ENCODE results near the gene TAL1.

The TAL1 gene

GRCh38 chr1:47231301-47232186, 481 bp downstream of the TAL1 start:
- Histone ChIP-seq H3K27ac (ENCODE audit: low read depth, low read length, poor library complexity, severe bottlenecking) (no peak overlapping the region), H3K27me3 (ENCODE audit: insufficient read depth, low read length) (no peaks in the 10 kb centered on the region; the same call in 1 of the 2 replicates), H3K9ac (ENCODE audit: low read length) (no peak overlapping the region), H3K9me3 (ENCODE audit: low read length) (no peaks in the 10 kb centered on the region), H3F3A (ENCODE audit: insufficient read depth, low read length) (no peaks in the 10 kb centered on the region), H3K4me1 (ENCODE audit: insufficient read depth, low read length, severe bottlenecking) (no peaks in the 10 kb centered on the region), H3K9me2 (ENCODE audit: low read depth, low read length) (no peaks in the 10 kb centered on the region), H3K4me2 (ENCODE audit: low read length) (no peak overlapping the region), H2AFZ (ENCODE audit: low read length) (no peak overlapping the region), H4K20me1 (ENCODE audit: insufficient read depth, low read length) (no peaks in the 10 kb centered on the region), H3K4me3 (ENCODE audit: low read depth, low read length, poor library complexity, severe bottlenecking) (no peak overlapping the region), H3K79me2 (ENCODE audit: insufficient read depth, low read length) (no peaks in the 10 kb centered on the region), H3K36me3 (ENCODE audit: insufficient read depth, low read length) (no peaks in the 10 kb centered on the region)
- TF ChIP-seq CTCF (IDR thresholded peaks at IDR 0.05; ENCODE audit: low read length), result no peak
- TF ChIP-seq EZH2 (IDR thresholded peaks at IDR 0.05; ENCODE audit: borderline replicate concordance, low read length), result no peak

GRCh38 chr1:47230692-47231300, 1.2 kb downstream of the TAL1 start:
- Histone ChIP-seq H3K4me3 (ENCODE audit: low read depth, low read length, poor library complexity, severe bottlenecking) (no peak overlapping the region), H3K4me2 (ENCODE audit: low read length) (no peak overlapping the region), H3K36me3 (ENCODE audit: insufficient read depth, low read length) (no peaks in the 10 kb centered on the region), H3K9ac (ENCODE audit: low read length) (no peak overlapping the region), H3K27ac (ENCODE audit: low read depth, low read length, poor library complexity, severe bottlenecking) (no peak overlapping the region), H2AFZ (ENCODE audit: low read length) (no peak overlapping the region), H3K9me2 (ENCODE audit: low read depth, low read length) (no peaks in the 10 kb centered on the region), H3K79me2 (ENCODE audit: insufficient read depth, low read length) (no peaks in the 10 kb centered on the region), H4K20me1 (ENCODE audit: insufficient read depth, low read length) (no peaks in the 10 kb centered on the region), H3K4me1 (ENCODE audit: insufficient read depth, low read length, severe bottlenecking) (no peaks in the 10 kb centered on the region), H3F3A (ENCODE audit: insufficient read depth, low read length) (no peaks in the 10 kb centered on the region), H3K9me3 (ENCODE audit: low read length) (no peaks in the 10 kb centered on the region), H3K27me3 (ENCODE audit: insufficient read depth, low read length) (no peaks in the 10 kb centered on the region; the same call in 1 of the 2 replicates)
- TF ChIP-seq CTCF (IDR thresholded peaks at IDR 0.05; ENCODE audit: low read length) (no peak), EZH2 (IDR thresholded peaks at IDR 0.05; ENCODE audit: borderline replicate concordance, low read length) (no peak)

DNA sequence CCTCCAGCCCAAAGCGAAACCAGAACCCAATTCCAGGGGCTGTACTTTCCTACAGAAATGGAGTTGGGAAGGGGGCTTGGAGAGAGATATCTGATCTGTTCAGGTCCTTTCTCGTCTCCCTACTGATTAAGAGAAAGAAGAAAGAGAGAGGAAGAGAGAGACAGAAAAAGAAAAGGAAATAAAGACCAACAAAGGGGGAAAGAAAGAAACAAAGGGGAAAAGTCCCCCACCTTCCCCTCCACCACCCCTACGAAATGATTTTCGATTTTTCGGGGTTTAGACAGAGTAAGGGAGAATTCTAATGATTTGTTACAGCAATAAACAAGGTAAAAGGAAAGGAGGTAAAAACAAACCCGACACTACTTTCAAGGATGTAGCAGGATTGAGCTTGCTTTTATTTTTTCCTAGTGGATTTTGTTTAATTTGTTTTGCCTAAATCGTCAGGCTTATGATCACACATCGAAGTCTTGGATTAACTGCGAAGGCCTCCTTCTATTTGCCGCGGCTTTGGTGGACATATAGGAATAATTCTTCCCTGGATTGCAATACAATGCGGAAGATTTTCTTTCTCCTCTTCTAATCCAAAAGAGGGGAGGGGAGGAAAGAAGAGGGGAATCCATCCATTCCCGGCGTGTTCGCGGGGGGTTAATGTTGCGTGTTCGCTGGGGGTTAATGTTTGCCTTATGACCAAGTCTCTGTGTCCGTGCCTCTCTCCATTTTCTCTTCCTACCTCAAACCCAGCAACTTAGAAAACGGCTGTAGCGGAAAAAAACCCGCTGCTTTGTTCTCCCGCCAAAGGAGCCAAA, 1.9 kb downstream of the TAL1 start:
- no peaks in the 10 kb centered on the region for H3K79me2 ChIP-seq (ENCODE audit: insufficient read depth, low read length)
- H3K4me3 ChIP-seq (ENCODE audit: low read depth, low read length, poor library complexity, severe bottlenecking), result no peak overlapping the region
- no peaks in the 10 kb centered on the region for H3F3A ChIP-seq (ENCODE audit: insufficient read depth, low read length)
- no peak for TF ChIP-seq EZH2 (IDR thresholded peaks at IDR 0.05; ENCODE audit: borderline replicate concordance, low read length)
- TF ChIP-seq CTCF (IDR thresholded peaks at IDR 0.05; ENCODE audit: low read length), result no peak
- no peak overlapping the region for H3K9ac ChIP-seq (ENCODE audit: low read length)
- H3K4me1 ChIP-seq (ENCODE audit: insufficient read depth, low read length, severe bottlenecking), result no peaks in the 10 kb centered on the region
- H3K9me2 ChIP-seq (ENCODE audit: low read depth, low read length), result no peaks in the 10 kb centered on the region
- H3K4me2 ChIP-seq (ENCODE audit: low read length), result no peak overlapping the region
- no peaks in the 10 kb centered on the region for H3K36me3 ChIP-seq (ENCODE audit: insufficient read depth, low read length)
- H3K27me3 ChIP-seq (ENCODE audit: insufficient read depth, low read length), result no peaks in the 10 kb centered on the region; the same call in 1 of the 2 replicates
- H3K27ac ChIP-seq (ENCODE audit: low read depth, low read length, poor library complexity, severe bottlenecking), result no peak overlapping the region
- no peaks in the 10 kb centered on the region for H3K9me3 ChIP-seq (ENCODE audit: low read length)
- H4K20me1 ChIP-seq (ENCODE audit: insufficient read depth, low read length), result no peaks in the 10 kb centered on the region
- H2AFZ ChIP-seq (ENCODE audit: low read length), result no peak overlapping the region

All from OCI-LY1 (cell line).